IMR-90 (cell line): ENCODE measurements around the gene ZNF423. TPM values are rescaled to one million over a fixed set of nuclear protein-coding genes. Genes with fewer than 3 reads are reported as not detected.

Experiments used
- ATAC-seq: fragments of 200-7000 bp; cut with Tn5 transposase; 2 replicates; pipeline ENCODE4 v1.9.1; 2020; ENCODE audit warnings: low read depth, mild to moderate bottlenecking, moderate library complexity
- BruUV-seq: library from RNA; stranded (reverse); fragments of 400-500 nt; replicated peaks from 2 replicates; lab custom pipeline; 2021; lab: Mats Ljungman, UMichigan
- CTCF ChIA-PET: fragments of 300-600 bp; formaldehyde crosslinking; extraction: SDS; loops from one replicate; lab custom pipeline; 2021; ENCODE audit warnings: antibody characterized with exemption; lab: Yijun Ruan, JAX
- POLR2A ChIA-PET: fragments of 300-600 bp; sonication (Branson Sonifier 250); formaldehyde crosslinking; loops from one replicate; lab custom pipeline; 2022; ENCODE audit warnings: antibody characterized with exemption; ENCODE audit not compliant: unreplicated experiment; lab: Charles Lee
- DNase-seq: peaks from one replicate; pipeline ENCODE4 v3.0.0; 2013
- H2AFZ ChIP-seq: replicated peaks from 2 replicates; pipeline ENCODE3; 2013; ENCODE audit warnings: low read length, mild to moderate bottlenecking; ENCODE audit not compliant: poor library complexity
- H2AK5ac ChIP-seq: 2 replicates; pipeline ENCODE4 v1.6.1; 2013; ENCODE audit warnings: low read depth, low read length, inconsistent platforms
- H2AK9ac ChIP-seq: replicated peaks from 2 replicates; pipeline ENCODE3; 2013; ENCODE audit warnings: mild to moderate bottlenecking, low read depth, low read length, moderate library complexity; ENCODE audit not compliant: poor library complexity
- H2BK120ac ChIP-seq: 2 replicates; pipeline ENCODE4 v1.6.1; 2013; ENCODE audit warnings: low read depth, low read length, inconsistent platforms
- H2BK15ac ChIP-seq: 3 replicates; pipeline ENCODE4 v1.6.1; 2013; ENCODE audit warnings: low read depth, low read length, inconsistent platforms
- H2BK20ac ChIP-seq: 2 replicates; pipeline ENCODE4 v1.6.1; 2013; ENCODE audit warnings: low read depth, mild to moderate bottlenecking, inconsistent platforms, low read length, moderate library complexity
- H2BK5ac ChIP-seq: 2 replicates; pipeline ENCODE4 v1.6.1; 2013; ENCODE audit warnings: mild to moderate bottlenecking, low read depth, low read length, inconsistent platforms; ENCODE audit not compliant: poor library complexity, severe bottlenecking
- H3K14ac ChIP-seq: replicated peaks from 2 replicates; pipeline ENCODE4 v1.6.1; 2013; ENCODE audit warnings: low read depth, low read length, inconsistent platforms
- H3K18ac ChIP-seq: 2 replicates; pipeline ENCODE4 v1.6.1; 2013; ENCODE audit warnings: low read depth, low read length, control low read depth
- H3K23ac ChIP-seq: 2 replicates; pipeline ENCODE4 v1.6.1; 2013; ENCODE audit warnings: low read depth, low read length, inconsistent platforms
- H3K27ac ChIP-seq: 2 replicates; pipeline ENCODE4 v1.5.1; 2013; ENCODE audit warnings: mild to moderate bottlenecking, control low read depth, low read length; ENCODE audit not compliant: insufficient read depth
- H3K27me3 ChIP-seq: 2 replicates; pipeline ENCODE4 v1.6.1; 2013; ENCODE audit warnings: low read length; ENCODE audit not compliant: control insufficient read depth, insufficient read depth
- H3K36me3 ChIP-seq: 2 replicates; pipeline ENCODE4 v1.6.1; 2013; ENCODE audit warnings: low read length, mixed read lengths; ENCODE audit not compliant: control insufficient read depth, insufficient read depth
- H3K4ac ChIP-seq: 2 replicates; pipeline ENCODE4 v1.6.1; 2013; ENCODE audit warnings: low read depth, low read length, inconsistent platforms
- H3K4me1 ChIP-seq: 2 replicates; pipeline ENCODE4 v1.6.1; 2013; ENCODE audit warnings: low read length, mixed read lengths; ENCODE audit not compliant: control insufficient read depth, insufficient read depth
- H3K4me2 ChIP-seq: 2 replicates; pipeline ENCODE4 v1.6.1; 2013; ENCODE audit warnings: low read depth, mild to moderate bottlenecking, control low read depth, low read length, moderate library complexity
- H3K4me3 ChIP-seq: 2 replicates; pipeline ENCODE4 v1.5.1; 2013; ENCODE audit warnings: low read depth, mild to moderate bottlenecking, control low read depth, low read length, moderate library complexity; ENCODE audit not compliant: insufficient read depth
- H3K56ac ChIP-seq: 2 replicates; pipeline ENCODE4 v1.6.1; 2013; ENCODE audit warnings: low read length, inconsistent platforms; ENCODE audit not compliant: insufficient read depth; ENCODE audit errors: extremely low read depth
- H3K79me1 ChIP-seq, 2 experiments: 2 replicates each; pipeline ENCODE4 v1.6.1; 2013; ENCODE audit warnings: low read length in 2 of 2, inconsistent platforms in 1 of 2, low read depth in 1 of 2
- H3K9ac ChIP-seq: 2 replicates; pipeline ENCODE4 v1.6.1; 2013; ENCODE audit warnings: low read depth, low read length, control low read depth
- H3K9me1 ChIP-seq: 2 replicates; pipeline ENCODE4 v1.6.1; 2013; ENCODE audit warnings: low read length, inconsistent platforms; ENCODE audit not compliant: insufficient read depth
- H3K9me3 ChIP-seq: 2 replicates; pipeline ENCODE4 v1.6.1; 2013; ENCODE audit warnings: low read length; ENCODE audit not compliant: control insufficient read depth, insufficient read depth
- H4K20me1 ChIP-seq: 2 replicates; pipeline ENCODE4 v1.6.1; 2013; ENCODE audit warnings: low read length, inconsistent platforms; ENCODE audit not compliant: insufficient read depth
- H4K5ac ChIP-seq: 2 replicates; pipeline ENCODE4 v1.6.1; 2013; ENCODE audit warnings: mild to moderate bottlenecking, low read depth, low read length, control low read depth
- H4K8ac ChIP-seq, 2 experiments: 2 replicates each; pipeline ENCODE4 v1.6.1; 2013; ENCODE audit warnings: low read depth in 2 of 2, low read length in 2 of 2, control low read depth in 1 of 2, inconsistent platforms in 1 of 2
- H4K91ac ChIP-seq: 2 replicates; pipeline ENCODE4 v1.6.1; 2013; ENCODE audit warnings: low read depth, low read length, inconsistent platforms; ENCODE audit not compliant: insufficient read depth
- BHLHE40 ChIP-seq: fragments of 150-350 bp; IDR thresholded peaks from 2 replicates; pipeline ENCODE4 v1.6.1; 2016; ENCODE audit warnings: mild to moderate bottlenecking, low read depth, low read length
- CEBPB ChIP-seq: IDR thresholded peaks from 2 replicates; pipeline ENCODE4 v1.6.1; 2012; ENCODE audit warnings: low read depth, low read length, improper control_type of control experiment
- CHD1 ChIP-seq: IDR thresholded peaks from 2 replicates; pipeline ENCODE4 v1.6.1; 2012; ENCODE audit warnings: low read depth, low read length, improper control_type of control experiment
- CTCF ChIP-seq: conservative IDR thresholded peaks from 2 replicates; pipeline ENCODE4 v1.5.1; 2012; ENCODE audit warnings: mild to moderate bottlenecking, low read depth, low read length, improper control_type of control experiment
- ELK1 ChIP-seq: fragments of 150-350 bp; IDR thresholded peaks from 2 replicates; pipeline ENCODE4 v1.6.1; 2016; ENCODE audit warnings: low read depth, mild to moderate bottlenecking, low read length, moderate library complexity, borderline replicate concordance
- MXI1 ChIP-seq: IDR thresholded peaks from 2 replicates; pipeline ENCODE4 v1.6.1; 2012; ENCODE audit warnings: low read depth, mild to moderate bottlenecking, low read length, moderate library complexity, borderline replicate concordance
- RAD21 ChIP-seq: IDR thresholded peaks from 2 replicates; pipeline ENCODE4 v1.6.1; 2012; ENCODE audit warnings: low read length, improper control_type of control experiment
- RCOR1 ChIP-seq: IDR thresholded peaks from 2 replicates; pipeline ENCODE4 v1.6.1; 2012; ENCODE audit warnings: mild to moderate bottlenecking, low read length, improper control_type of control experiment; ENCODE audit not compliant: insufficient replicate concordance
- SMC3 ChIP-seq: fragments of 150-350 bp; IDR thresholded peaks from 2 replicates; pipeline ENCODE4 v1.6.1; 2016; ENCODE audit warnings: low read depth, mild to moderate bottlenecking, antibody characterized with exemption, low read length, moderate library complexity
- USF2 ChIP-seq: fragments of 150-350 bp; IDR thresholded peaks from 2 replicates; pipeline ENCODE4 v1.6.1; 2017; ENCODE audit warnings: mild to moderate bottlenecking, antibody characterized with exemption, low read length, low read depth
- WGBS, 2 experiments: methylation state at CpG; one replicate each; pipeline versions ENCODE4 v1.1.5 to v1.1.7; 2013; ENCODE audit warnings: missing lambda C conversion rate in 2 of 2; ENCODE audit not compliant: insufficient read length in 1 of 2; ENCODE audit errors: extremely low coverage in 2 of 2; 5-methylcytosine and 5-hydroxymethylcytosine counted together
- dilution Hi-C: fragments of 300-500 bp; cut with HindIII; formaldehyde crosslinking; loops from one replicate; pipeline ENCODE4 v1.14.3; 2018; ENCODE audit warnings: low sequenced_read_pairs; ENCODE audit not compliant: unreplicated experiment
- in situ Hi-C: fragments of 300-500 bp; cut with MboI; formaldehyde crosslinking; loops from 3 replicates; pipeline ENCODE4 v1.14.3; 2019; ENCODE audit warnings: low sequenced_read_pairs, inconsistent platforms, mixed read lengths
- intact Hi-C: fragments of 100-400 bp; cut with micrococcal nuclease; formaldehyde crosslinking; loops from 2 replicates; pipeline ENCODE4 v1.10.0; 2022
- polyA plus RNA-seq, 3 experiments: library from polyadenylated mRNA; depleted of rRNA; stranded (reverse); fragments of >200 nt; gene quantifications; 2 replicates each; pipeline ENCODE4 v1.2.3, GENCODE V29; 2012; ENCODE audit warnings: low replicate concordance in 1 of 3
- total RNA-seq: library from RNA; depleted of rRNA; stranded (reverse); fragments of >200 nt; gene quantifications from 2 replicates; pipeline ENCODE4 v1.2.3, GENCODE V29; 2012

ZNF423 gene
- total and polyA plus RNA-seq, 2 of the 4 experiments (the other 2 are of a cell fraction) = under 0.01 to 0.10 TPM

GRCh38 chr16:49674990-49675389, 180.9 kb downstream of the ZNF423 start:
- BruUV-seq = no TSS peak
- no peak overlapping the region for H2BK5ac ChIP-seq
- no peaks in the 10 kb centered on the region for H3K4me1 ChIP-seq
- H3K79me1 ChIP-seq = no peaks in the 10 kb centered on the region
- no peaks in the 10 kb centered on the region for H3K9me3 ChIP-seq
- H3K56ac ChIP-seq = no peak overlapping the region
- H3K4me3 ChIP-seq = no peak overlapping the region
- no peaks in the 10 kb centered on the region; the same call in 1 of the 2 replicates for H3K27me3 ChIP-seq
- H4K91ac ChIP-seq = no peak overlapping the region
- TF ChIP-seq CEBPB (no peak), SMC3 (no peak), USF2 (no peak), CHD1 (no peak), CTCF (no peak), MXI1 (no peak), BHLHE40 (no peak), RCOR1 (no peak), RAD21 (no peak), ELK1 (no peak)
- in situ Hi-C loops = no loop called here
- H4K8ac ChIP-seq = no peak overlapping the region
- H3K27ac ChIP-seq = no peak overlapping the region
- no peak overlapping the region for H3K14ac ChIP-seq
- WGBS, 2 experiments = no CpG with 5 or more reads among the region's 3 CpGs
- H3K4ac ChIP-seq = no peak overlapping the region
- H3K18ac ChIP-seq = no peak overlapping the region
- DNase-seq = no peak
- H3K9me1 ChIP-seq = no peaks in the 10 kb centered on the region
- no peak overlapping the region for H2BK20ac ChIP-seq
- no peak overlapping the region for H2AK5ac ChIP-seq
- dilution Hi-C loops = no loop called here
- no peak overlapping the region for H4K5ac ChIP-seq
- no peak for ATAC-seq
- intact Hi-C loops = no loop called here
- H2BK120ac ChIP-seq = no peak overlapping the region
- no peak overlapping the region for H2AK9ac ChIP-seq
- ChIA-PET CTCF (no interaction called here), POLR2A (no interaction called here)
- H4K20me1 ChIP-seq = no peaks in the 10 kb centered on the region
- H3K36me3 ChIP-seq = no peaks in the 10 kb centered on the region
- H2BK15ac ChIP-seq = no peak overlapping the region
- H3K9ac ChIP-seq = no peak overlapping the region
- H2AFZ ChIP-seq = no peak overlapping the region
- no peak overlapping the region for H3K23ac ChIP-seq
- H3K4me2 ChIP-seq = no peak overlapping the region
